HepG2 (cell line): ENCODE data around the gene ZNF234. TPM values are rescaled to one million over a fixed set of nuclear protein-coding genes. Genes with fewer than 3 reads are reported as not detected.

Source experiments
- ATF7-NPFF ChIP-seq: sonication (generic); formaldehyde crosslinking; IDR thresholded peaks from 2 replicates; pipeline ENCODE4 v1.8.1; 2023; ENCODE audit warnings: mild to moderate bottlenecking, low read depth, missing genetic modification reagents, moderate library complexity
- GRHL1 ChIP-seq: sonication (generic); formaldehyde crosslinking; conservative IDR thresholded peaks from 2 replicates; pipeline ENCODE4 v1.8.0; 2022; ENCODE audit warnings: missing genetic modification reagents
- HNRNPLL ChIP-seq: fragments of 200-400 bp; formaldehyde crosslinking; IDR thresholded peaks from 2 replicates; pipeline ENCODE4 v1.6.1; 2017; ENCODE audit warnings: mild to moderate bottlenecking, low read depth, low read length; ENCODE audit not compliant: poor library complexity, severe bottlenecking
- IKZF5 ChIP-seq: IDR thresholded peaks from 2 replicates; pipeline ENCODE4 v1.6.1; 2018; ENCODE audit warnings: missing genetic modification reagents, mild to moderate bottlenecking, missing compliant biosample characterization
- POGK ChIP-seq: sonication (generic); formaldehyde crosslinking; conservative IDR thresholded peaks from 2 replicates; pipeline ENCODE4 v1.8.0; 2022; ENCODE audit warnings: mild to moderate bottlenecking, moderate library complexity, missing genetic modification reagents
- SIX4 ChIP-seq: sonication (generic); formaldehyde crosslinking; IDR thresholded peaks from 2 replicates; pipeline ENCODE4 v1.4.0; 2020; ENCODE audit warnings: missing genetic modification reagents
- SMYD3 ChIP-seq: sonication (generic); formaldehyde crosslinking; IDR thresholded peaks from 2 replicates; pipeline ENCODE4 v1.8.1; 2023; ENCODE audit warnings: mild to moderate bottlenecking, missing genetic modification reagents
- SP1 ChIP-seq, 2 experiments: fragments of 450-650 bp in 1 of 2; sonication (generic) in 1 of 2; formaldehyde crosslinking in 1 of 2; IDR thresholded peaks; 2 replicates each; pipeline versions ENCODE4 v1.4.0 to v1.6.1; 2016 to 2020; ENCODE audit warnings: missing genetic modification reagents in 1 of 2
- TSC22D2 ChIP-seq: sonication (generic); formaldehyde crosslinking; IDR thresholded peaks from 2 replicates; pipeline ENCODE4 v1.5.1; 2020; ENCODE audit warnings: missing genetic modification reagents, mild to moderate bottlenecking, borderline replicate concordance
- YY1 ChIP-seq: IDR thresholded peaks from 2 replicates; pipeline ENCODE4 v1.6.1; 2011; ENCODE audit warnings: low read length, low read depth, moderate library complexity, mild to moderate bottlenecking; ENCODE audit not compliant: insufficient read depth, insufficient replicate concordance
- ZFP62 ChIP-seq: sonication (generic); formaldehyde crosslinking; IDR thresholded peaks from 2 replicates; pipeline ENCODE4 v1.4.0; 2020; ENCODE audit warnings: missing genetic modification reagents
- polyA plus RNA-seq, 8 experiments: library from polyadenylated mRNA; depleted of rRNA in 3 of 8; stranded (reverse) in 7 of 8; unstranded in 1 of 8; fragments of >200 nt; fragmentation: Illumina TruSeq in 4 of 8; extraction: Trizol in 4 of 8; gene quantifications; 2 replicates each; pipeline versions ENCODE4 v1.2.1 to v1.2.3, GENCODE V29; 2011 to 2016; ENCODE audit warnings: low read depth in 4 of 8, missing spikeins in 1 of 8, mixed read lengths in 1 of 8; ENCODE audit not compliant: insufficient read depth in 1 of 8
- total RNA-seq, 5 experiments: library from RNA; depleted of rRNA; stranded (reverse); fragments of >200 nt; fragmentation: Illumina TruSeq; extraction: Trizol; gene quantifications; 2 replicates each; pipeline ENCODE4 v1.2.3, GENCODE V29; 2016; ENCODE audit warnings: low read depth in 1 of 5
- TF ChIP-seq, protein P1 (sequence below): sonication (generic); formaldehyde crosslinking; conservative IDR thresholded peaks from 2 replicates; pipeline ENCODE4 v1.4.0; 2020; ENCODE audit warnings: missing genetic modification reagents
- TF ChIP-seq, protein P2 (sequence below): sonication (generic); formaldehyde crosslinking; IDR thresholded peaks from 2 replicates; pipeline ENCODE4 v1.8.0; 2022; ENCODE audit warnings: missing genetic modification reagents, mild to moderate bottlenecking, inconsistent platforms, borderline replicate concordance
- TF ChIP-seq, protein P3 (sequence below): sonication (generic); formaldehyde crosslinking; IDR thresholded peaks from 2 replicates; pipeline ENCODE4 v1.5.1; 2020; ENCODE audit warnings: mild to moderate bottlenecking, missing genetic modification reagents, borderline replicate concordance

ZNF234 gene
- total and polyA plus RNA-seq, 2 of the 13 experiments (the other 11 are each of a cell fraction or from before 2014, with no cell fraction given), result 3.5 to 11.2 TPM

- peak; percentile 80 for TF ChIP-seq IKZF5 (CRISPR knock-in tag)
- TF ChIP-seq POGK (CRISPR knock-in tag), result no peak; the same call in 1 of the 2 replicates
- TF ChIP-seq, protein P1, sequence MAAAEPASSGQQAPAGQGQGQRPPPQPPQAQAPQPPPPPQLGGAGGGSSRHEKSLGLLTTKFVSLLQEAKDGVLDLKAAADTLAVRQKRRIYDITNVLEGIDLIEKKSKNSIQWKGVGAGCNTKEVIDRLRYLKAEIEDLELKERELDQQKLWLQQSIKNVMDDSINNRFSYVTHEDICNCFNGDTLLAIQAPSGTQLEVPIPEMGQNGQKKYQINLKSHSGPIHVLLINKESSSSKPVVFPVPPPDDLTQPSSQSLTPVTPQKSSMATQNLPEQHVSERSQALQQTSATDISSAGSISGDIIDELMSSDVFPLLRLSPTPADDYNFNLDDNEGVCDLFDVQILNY, result no peak
- TF ChIP-seq, protein P2, sequence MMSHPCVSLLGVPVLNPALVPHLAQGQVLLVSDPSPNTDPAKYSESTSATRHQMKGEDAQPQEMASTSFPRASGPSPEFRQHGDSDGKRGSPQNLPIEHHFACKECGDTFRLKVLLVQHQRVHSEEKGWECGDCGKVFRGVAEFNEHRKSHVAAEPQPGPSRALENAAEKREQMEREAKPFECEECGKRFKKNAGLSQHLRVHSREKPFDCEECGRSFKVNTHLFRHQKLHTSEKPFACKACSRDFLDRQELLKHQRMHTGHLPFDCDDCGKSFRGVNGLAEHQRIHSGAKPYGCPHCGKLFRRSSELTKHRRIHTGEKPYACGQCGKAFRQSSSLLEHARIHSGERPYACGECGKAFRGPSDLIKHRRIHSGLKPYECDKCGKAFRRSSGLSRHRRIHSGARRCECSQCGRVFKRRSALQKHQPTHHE (CRISPR knock-in tag), result no peak
- TF ChIP-seq TSC22D2 (CRISPR knock-in tag), result no peak
- TF ChIP-seq YY1, result peak; percentile 92
- TF ChIP-seq, protein P3, sequence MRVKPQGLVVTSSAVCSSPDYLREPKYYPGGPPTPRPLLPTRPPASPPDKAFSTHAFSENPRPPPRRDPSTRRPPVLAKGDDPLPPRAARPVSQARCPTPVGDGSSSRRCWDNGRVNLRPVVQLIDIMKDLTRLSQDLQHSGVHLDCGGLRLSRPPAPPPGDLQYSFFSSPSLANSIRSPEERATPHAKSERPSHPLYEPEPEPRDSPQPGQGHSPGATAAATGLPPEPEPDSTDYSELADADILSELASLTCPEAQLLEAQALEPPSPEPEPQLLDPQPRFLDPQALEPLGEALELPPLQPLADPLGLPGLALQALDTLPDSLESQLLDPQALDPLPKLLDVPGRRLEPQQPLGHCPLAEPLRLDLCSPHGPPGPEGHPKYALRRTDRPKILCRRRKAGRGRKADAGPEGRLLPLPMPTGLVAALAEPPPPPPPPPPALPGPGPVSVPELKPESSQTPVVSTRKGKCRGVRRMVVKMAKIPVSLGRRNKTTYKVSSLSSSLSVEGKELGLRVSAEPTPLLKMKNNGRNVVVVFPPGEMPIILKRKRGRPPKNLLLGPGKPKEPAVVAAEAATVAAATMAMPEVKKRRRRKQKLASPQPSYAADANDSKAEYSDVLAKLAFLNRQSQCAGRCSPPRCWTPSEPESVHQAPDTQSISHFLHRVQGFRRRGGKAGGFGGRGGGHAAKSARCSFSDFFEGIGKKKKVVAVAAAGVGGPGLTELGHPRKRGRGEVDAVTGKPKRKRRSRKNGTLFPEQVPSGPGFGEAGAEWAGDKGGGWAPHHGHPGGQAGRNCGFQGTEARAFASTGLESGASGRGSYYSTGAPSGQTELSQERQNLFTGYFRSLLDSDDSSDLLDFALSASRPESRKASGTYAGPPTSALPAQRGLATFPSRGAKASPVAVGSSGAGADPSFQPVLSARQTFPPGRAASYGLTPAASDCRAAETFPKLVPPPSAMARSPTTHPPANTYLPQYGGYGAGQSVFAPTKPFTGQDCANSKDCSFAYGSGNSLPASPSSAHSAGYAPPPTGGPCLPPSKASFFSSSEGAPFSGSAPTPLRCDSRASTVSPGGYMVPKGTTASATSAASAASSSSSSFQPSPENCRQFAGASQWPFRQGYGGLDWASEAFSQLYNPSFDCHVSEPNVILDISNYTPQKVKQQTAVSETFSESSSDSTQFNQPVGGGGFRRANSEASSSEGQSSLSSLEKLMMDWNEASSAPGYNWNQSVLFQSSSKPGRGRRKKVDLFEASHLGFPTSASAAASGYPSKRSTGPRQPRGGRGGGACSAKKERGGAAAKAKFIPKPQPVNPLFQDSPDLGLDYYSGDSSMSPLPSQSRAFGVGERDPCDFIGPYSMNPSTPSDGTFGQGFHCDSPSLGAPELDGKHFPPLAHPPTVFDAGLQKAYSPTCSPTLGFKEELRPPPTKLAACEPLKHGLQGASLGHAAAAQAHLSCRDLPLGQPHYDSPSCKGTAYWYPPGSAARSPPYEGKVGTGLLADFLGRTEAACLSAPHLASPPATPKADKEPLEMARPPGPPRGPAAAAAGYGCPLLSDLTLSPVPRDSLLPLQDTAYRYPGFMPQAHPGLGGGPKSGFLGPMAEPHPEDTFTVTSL (CRISPR knock-in tag), result no peak
- no peak for TF ChIP-seq SIX4 (CRISPR knock-in tag)
- no peak for TF ChIP-seq SP1 (IDR thresholded peaks at IDR 0.05)
- peak; percentile 61 for TF ChIP-seq SP1 (CRISPR knock-in tag; IDR thresholded peaks at IDR 0.05)
- no peak for TF ChIP-seq ZFP62 (CRISPR knock-in tag)
- TF ChIP-seq ATF7-NPFF (CRISPR knock-in tag), result no peak
- no peak for TF ChIP-seq HNRNPLL
- TF ChIP-seq SMYD3 (CRISPR knock-in tag), result 0 out of 2 replicates have a peak, but pooled peaks have one; percentile 31
- no peak for TF ChIP-seq GRHL1 (CRISPR knock-in tag)
These were observed 23.5 kb downstream of the ZNF234 start, which contains the start of gene ZNF226 (continued) for GRCh38 chr19:44164673-44165512.
